Fibroblast of lung (primary cell): ENCODE results near the gene DEGS2. TPM values are rescaled to one million over a fixed set of nuclear protein-coding genes. Genes with fewer than 3 reads are reported as not detected.

Experiments
- DNase-seq, 2 donors: peaks; one replicate each; pipeline versions ENCODE4 v3.0.0 to v3.0.0-alpha.2; 2010; ENCODE audit warnings: low read depth in 2 of 2
- H2AFZ ChIP-seq: 2 replicates; pipeline ENCODE4 v1.5.1; 2012; ENCODE audit warnings: low read length, control low read depth, inconsistent platforms
- H3K27ac ChIP-seq: 2 replicates; pipeline ENCODE4 v1.5.1; 2011; ENCODE audit warnings: low read length, control low read depth; ENCODE audit not compliant: insufficient read depth
- H3K27me3 ChIP-seq: 2 replicates; pipeline ENCODE4 v1.5.1; 2011; ENCODE audit warnings: mild to moderate bottlenecking, low read length; ENCODE audit not compliant: control insufficient read depth, insufficient read depth
- H3K36me3 ChIP-seq: 2 replicates; pipeline ENCODE4 v1.5.1; 2011; ENCODE audit warnings: low read length; ENCODE audit not compliant: control insufficient read depth, insufficient read depth
- H3K4me1 ChIP-seq: 2 replicates; pipeline ENCODE4 v1.5.1; 2011; ENCODE audit warnings: low read length; ENCODE audit not compliant: control insufficient read depth, insufficient read depth; ENCODE audit errors: extremely low read depth
- H3K4me2 ChIP-seq: 2 replicates; pipeline ENCODE4 v1.5.1; 2011; ENCODE audit warnings: low read length, control low read depth; ENCODE audit not compliant: insufficient read depth; ENCODE audit errors: extremely low read depth
- H3K4me3 ChIP-seq, 4 experiments: fragments of 200-600 bp in 1 of 4; sonication (generic) in 1 of 4; replicated peaks in 1 of 4; 2 replicates each; pipeline ENCODE4 v1.5.1; 2011 to 2016; ENCODE audit warnings: low read length in 4 of 4, low read depth in 3 of 4, mild to moderate bottlenecking in 3 of 4, control low read depth in 2 of 4, inconsistent platforms in 1 of 4, mixed read lengths in 1 of 4; ENCODE audit not compliant: insufficient read depth in 1 of 4; ENCODE audit errors: control extremely low read depth in 1 of 4
- H3K79me2 ChIP-seq: 2 replicates; pipeline ENCODE4 v1.5.1; 2012; ENCODE audit warnings: mild to moderate bottlenecking, low read length, inconsistent platforms; ENCODE audit not compliant: control insufficient read depth, insufficient read depth
- H3K9ac ChIP-seq: 2 replicates; pipeline ENCODE4 v1.5.1; 2011; ENCODE audit warnings: mild to moderate bottlenecking, low read length, control low read depth; ENCODE audit not compliant: insufficient read depth
- H3K9me3 ChIP-seq: 2 replicates; pipeline ENCODE4 v1.5.1; 2012; ENCODE audit warnings: low read depth, low read length; ENCODE audit not compliant: control insufficient read depth, insufficient read depth
- H4K20me1 ChIP-seq: 2 replicates; pipeline ENCODE4 v1.5.1; 2011; ENCODE audit warnings: low read length; ENCODE audit not compliant: control insufficient read depth, insufficient read depth; ENCODE audit errors: extremely low read depth
- EZH2 ChIP-seq: IDR thresholded peaks from 2 replicates; pipeline ENCODE4 v1.5.1; 2012; ENCODE audit warnings: low read length, control low read depth, mild to moderate bottlenecking; ENCODE audit errors: missing control alignments
- polyA plus RNA-seq, 2 donors: library from polyadenylated mRNA; depleted of rRNA in 1 of 2; stranded (reverse) in 1 of 2; unstranded in 1 of 2; fragments of >200 nt; gene quantifications; 2 replicates each; pipeline ENCODE4 v1.2.1, GENCODE V29; 2011 to 2012; ENCODE audit warnings: missing spikeins in 1 of 2
- total RNA-seq: library from RNA; depleted of rRNA; stranded (reverse); fragments of >200 nt; gene quantifications from 2 replicates; pipeline ENCODE4 v1.2.1, GENCODE V29; 2014
- TF ChIP-seq, protein P1 (sequence below), 2 donors: IDR thresholded peaks in 1 of 2; conservative IDR thresholded peaks in 1 of 2; 1 replicate in 1 of 2; 2 replicates in 1 of 2; pipeline ENCODE4 v1.5.1; 2011 to 2012; ENCODE audit warnings: low read length in 2 of 2, control low read depth in 1 of 2, inconsistent platforms in 1 of 2, low read depth in 1 of 2, mild to moderate bottlenecking in 1 of 2

Gene DEGS2
- total and polyA plus RNA-seq, 2 donors (not counting 1 experiment from before 2014, with no cell fraction given) = under 0.01 TPM; not detected in 1

DNA sequence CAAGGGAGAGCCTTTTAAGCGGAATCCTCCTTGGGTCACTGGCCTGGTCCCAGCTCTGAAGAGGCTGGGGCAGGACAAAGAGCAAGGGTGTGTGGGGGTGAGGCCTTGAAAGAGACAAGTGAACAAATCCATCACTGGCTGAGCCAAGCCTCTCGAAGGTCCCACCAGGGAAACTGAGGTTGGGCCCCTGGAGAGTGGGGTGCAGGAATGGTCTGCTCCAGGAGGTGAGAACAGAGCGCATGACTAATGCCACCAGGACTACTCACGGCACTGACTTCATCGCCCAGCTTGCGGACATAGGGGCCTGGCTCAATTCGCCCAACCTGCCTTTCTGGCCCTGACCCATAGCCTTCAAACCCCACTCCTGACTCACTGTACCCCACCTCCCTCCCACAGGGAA lies 19.2 kb upstream of the DEGS2 start:
- Histone ChIP-seq H3K9ac (no peak overlapping the region), H4K20me1 (no peaks in the 10 kb centered on the region), H3K79me2 (no peaks in the 10 kb centered on the region), H3K27ac (no peak overlapping the region), H3K9me3 (no peaks in the 10 kb centered on the region), H3K36me3 (no peaks in the 10 kb centered on the region), H3K4me2 (no peak overlapping the region), H3K4me1 (no peaks in the 10 kb centered on the region), H3K27me3 (no peaks in the 10 kb centered on the region), H2AFZ (no peak overlapping the region), H3K4me3 (no peak overlapping the region)
- TF ChIP-seq EZH2 = no peak
- no peak for DNase-seq

DNA sequence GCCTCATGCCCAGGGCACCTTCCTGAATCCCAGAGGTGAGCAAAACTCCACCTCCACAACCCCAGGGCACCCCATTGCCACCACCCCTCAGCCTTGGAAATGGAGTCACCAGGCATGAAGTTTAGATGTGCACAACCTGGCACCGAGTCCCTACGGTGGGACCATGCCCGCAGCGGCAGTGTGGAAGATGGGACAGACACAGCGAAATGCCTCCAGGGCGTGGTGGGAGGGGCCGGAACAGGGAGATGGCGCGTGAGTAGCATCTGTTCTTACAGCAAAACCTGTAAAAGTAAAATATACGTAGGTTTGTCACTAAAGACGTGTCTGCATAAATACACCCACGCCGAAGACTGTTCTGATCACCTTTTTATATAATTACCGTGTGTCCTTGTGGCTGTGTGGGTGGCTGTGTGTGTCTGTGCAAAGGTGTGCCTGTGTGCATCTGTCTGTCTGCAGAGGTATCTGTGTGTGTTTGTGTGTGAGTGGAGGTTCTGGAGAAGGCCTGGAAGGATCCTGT lies 17.4 kb upstream of the DEGS2 start:
- Histone ChIP-seq H3K9ac (no peak overlapping the region), H3K36me3 (no peaks in the 10 kb centered on the region), H2AFZ (no peak overlapping the region), H3K9me3 (no peaks in the 10 kb centered on the region), H3K79me2 (no peaks in the 10 kb centered on the region), H4K20me1 (no peaks in the 10 kb centered on the region), H3K4me1 (no peaks in the 10 kb centered on the region), H3K4me3 (no peak overlapping the region), H3K4me2 (no peak overlapping the region), H3K27me3 (no peaks in the 10 kb centered on the region), H3K27ac (no peak overlapping the region)
- DNase-seq = no peak
- TF ChIP-seq, protein P1, sequence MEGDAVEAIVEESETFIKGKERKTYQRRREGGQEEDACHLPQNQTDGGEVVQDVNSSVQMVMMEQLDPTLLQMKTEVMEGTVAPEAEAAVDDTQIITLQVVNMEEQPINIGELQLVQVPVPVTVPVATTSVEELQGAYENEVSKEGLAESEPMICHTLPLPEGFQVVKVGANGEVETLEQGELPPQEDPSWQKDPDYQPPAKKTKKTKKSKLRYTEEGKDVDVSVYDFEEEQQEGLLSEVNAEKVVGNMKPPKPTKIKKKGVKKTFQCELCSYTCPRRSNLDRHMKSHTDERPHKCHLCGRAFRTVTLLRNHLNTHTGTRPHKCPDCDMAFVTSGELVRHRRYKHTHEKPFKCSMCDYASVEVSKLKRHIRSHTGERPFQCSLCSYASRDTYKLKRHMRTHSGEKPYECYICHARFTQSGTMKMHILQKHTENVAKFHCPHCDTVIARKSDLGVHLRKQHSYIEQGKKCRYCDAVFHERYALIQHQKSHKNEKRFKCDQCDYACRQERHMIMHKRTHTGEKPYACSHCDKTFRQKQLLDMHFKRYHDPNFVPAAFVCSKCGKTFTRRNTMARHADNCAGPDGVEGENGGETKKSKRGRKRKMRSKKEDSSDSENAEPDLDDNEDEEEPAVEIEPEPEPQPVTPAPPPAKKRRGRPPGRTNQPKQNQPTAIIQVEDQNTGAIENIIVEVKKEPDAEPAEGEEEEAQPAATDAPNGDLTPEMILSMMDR (conservative IDR thresholded peaks at IDR 0.05 in 1 of 2, IDR thresholded peaks at IDR 0.05 in 1 of 2; ENCODE audit: low read depth in 1 of 2, low read length in 2 of 2) = no peak
- no peak for TF ChIP-seq EZH2

DNA sequence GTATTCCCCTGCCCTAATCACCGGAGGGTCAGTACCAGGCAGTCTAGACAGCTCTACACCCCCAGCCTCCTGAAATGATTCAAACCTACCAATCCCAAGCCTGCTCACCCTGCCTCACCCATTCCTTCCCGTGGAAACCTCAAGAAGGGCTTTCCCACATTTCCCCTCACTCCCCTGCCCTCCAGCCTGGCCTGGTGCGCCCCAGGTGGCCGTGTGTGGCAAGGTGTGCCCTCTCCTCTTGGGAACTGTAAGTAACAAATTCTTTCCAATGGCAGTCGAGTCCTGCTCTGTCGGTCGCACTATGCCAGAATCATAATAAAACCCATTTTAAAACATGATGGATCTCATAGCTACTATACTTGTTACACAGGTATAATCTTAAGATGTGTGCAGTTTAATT lies 13.9 kb upstream of the DEGS2 start:
- Histone ChIP-seq H3K4me1 (no peaks in the 10 kb centered on the region), H3K4me3 (no peak overlapping the region), H3K27me3 (no peaks in the 10 kb centered on the region), H3K79me2 (no peaks in the 10 kb centered on the region), H3K9ac (no peak overlapping the region), H3K9me3 (no peaks in the 10 kb centered on the region), H3K27ac (no peak overlapping the region), H4K20me1 (no peaks in the 10 kb centered on the region), H2AFZ (no peak overlapping the region), H3K36me3 (no peaks in the 10 kb centered on the region), H3K4me2 (no peak overlapping the region)
- no peak for DNase-seq
- no peak for TF ChIP-seq EZH2
- TF ChIP-seq, protein P1 (conservative IDR thresholded peaks at IDR 0.05 in 1 of 2, IDR thresholded peaks at IDR 0.05 in 1 of 2; ENCODE audit: low read depth in 1 of 2, low read length in 2 of 2) = no peak
